HG03108 (cell line): ENCODE results near the gene SOCS3.

Experiments
- ATAC-seq: cut with Tn5 transposase; IDR thresholded peaks from one replicate; pipeline ENCODE4 v1.9.1; 2021; ENCODE audit warnings: moderate library complexity; ENCODE audit not compliant: unreplicated experiment

The SOCS3 gene, protein sequence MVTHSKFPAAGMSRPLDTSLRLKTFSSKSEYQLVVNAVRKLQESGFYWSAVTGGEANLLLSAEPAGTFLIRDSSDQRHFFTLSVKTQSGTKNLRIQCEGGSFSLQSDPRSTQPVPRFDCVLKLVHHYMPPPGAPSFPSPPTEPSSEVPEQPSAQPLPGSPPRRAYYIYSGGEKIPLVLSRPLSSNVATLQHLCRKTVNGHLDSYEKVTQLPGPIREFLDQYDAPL

DNA sequence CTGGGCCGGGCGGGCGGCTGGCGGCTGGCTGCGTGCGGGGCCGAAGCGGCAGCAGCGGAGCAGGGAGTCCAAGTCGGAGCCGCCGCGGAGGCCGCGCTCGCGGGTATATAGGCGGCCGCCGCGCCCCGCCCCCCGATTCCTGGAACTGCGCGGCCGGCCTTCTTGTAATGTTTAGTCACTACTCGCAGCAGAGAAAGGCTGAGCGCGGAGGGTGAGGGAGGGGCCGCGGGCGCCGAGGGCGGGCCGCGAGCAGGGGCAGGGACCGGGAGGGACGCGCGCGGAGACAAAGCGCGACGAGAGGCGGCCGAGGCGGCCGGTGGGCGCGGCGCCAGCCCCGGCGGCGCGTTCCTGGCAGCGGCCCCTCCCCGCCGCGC, at the start of gene SOCS3:
SOCS3 (minus strand) TSS at position 81 of the 374 bp plus-strand sequence. CDS start 982 bp downstream, outside the sequence.
- ATAC-seq, result peak; percentile 32

DNA sequence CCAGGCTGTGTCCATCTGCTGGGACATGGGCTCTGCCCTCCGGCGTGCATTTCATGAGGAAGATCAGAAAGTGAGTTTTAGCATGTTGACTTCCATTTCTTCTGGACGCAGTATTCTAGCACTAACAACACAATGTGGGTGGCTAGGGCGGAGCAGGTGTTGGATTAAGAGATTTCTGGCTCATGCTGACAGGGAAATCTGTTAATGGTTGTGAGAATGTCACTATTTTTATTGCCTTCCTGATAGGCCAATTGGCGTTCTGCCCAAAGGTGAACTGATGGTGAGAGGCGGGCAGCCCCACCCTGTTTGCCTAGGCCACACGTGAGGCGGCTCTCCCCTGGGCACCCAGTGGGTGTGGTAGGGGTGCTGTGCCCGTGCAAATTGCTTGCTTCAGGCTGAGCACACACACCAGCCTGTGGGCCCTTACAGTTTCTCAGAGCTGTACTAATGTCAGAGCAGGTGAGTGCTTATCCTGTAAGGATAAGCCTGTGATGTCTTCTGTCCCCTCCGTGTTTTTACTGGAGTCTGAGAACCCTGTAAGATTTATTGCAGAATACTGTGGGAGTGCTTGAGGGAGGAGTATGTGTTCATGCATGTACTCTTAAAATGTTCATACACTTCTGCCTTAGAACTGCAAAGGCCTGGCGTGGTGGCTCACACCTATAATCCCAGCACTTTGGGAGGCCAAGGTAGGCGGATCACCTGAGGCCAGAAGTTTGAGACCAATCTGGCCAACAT, 49.5 kb upstream of the SOCS3 start:
- no peak for ATAC-seq

DNA sequence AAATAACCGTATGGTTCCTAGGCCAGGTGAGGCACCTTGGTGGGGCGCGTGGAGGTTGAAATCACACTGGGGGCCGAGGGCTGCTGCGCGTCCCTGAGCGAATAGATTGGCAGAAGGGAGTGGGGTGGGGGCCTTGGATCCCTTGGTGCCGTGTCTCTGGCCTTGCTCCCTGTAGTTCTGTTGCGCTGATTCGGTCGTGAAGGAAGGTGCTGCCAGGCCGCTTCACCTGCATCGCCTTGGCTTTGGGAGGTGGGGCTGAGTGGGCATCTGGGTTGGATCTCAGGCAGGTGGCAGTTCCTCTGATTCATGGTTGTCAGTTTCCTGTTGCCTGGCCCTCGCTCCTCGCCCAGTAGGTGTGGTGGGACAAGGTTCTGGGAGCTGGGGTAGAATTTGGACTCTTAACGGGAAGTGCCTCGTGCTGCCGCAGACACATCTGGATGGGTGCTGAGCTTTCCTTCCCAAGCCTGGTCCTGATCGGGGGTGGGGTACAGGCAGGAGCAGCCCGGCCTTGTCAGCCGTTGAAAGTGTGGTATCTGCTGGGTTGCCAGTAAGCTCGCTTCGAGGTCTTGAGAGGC, 48.7 kb upstream of the SOCS3 start:
- no peak for ATAC-seq

- no peak for ATAC-seq
These were observed 47.6 kb upstream of the SOCS3 start for GRCh38 chr17:78407387-78408000.

GRCh38 chr17:78406920-78407319, 47.0 kb upstream of the SOCS3 start:
- no peak for ATAC-seq

- no peak for ATAC-seq
These were observed 46.5 kb upstream of the SOCS3 start for GRCh38 chr17:78406396-78406795.

- ATAC-seq, result no peak
These were observed 43.9 kb upstream of the SOCS3 start for GRCh38 chr17:78403822-78404221.

GRCh38 chr17:78401891-78402290, 42.0 kb upstream of the SOCS3 start:
- no peak for ATAC-seq

- ATAC-seq, result no peak
These were observed 41.4 kb upstream of the SOCS3 start for GRCh38 chr17:78401246-78401645.

- no peak for ATAC-seq
These were observed 40.8 kb upstream of the SOCS3 start for GRCh38 chr17:78400581-78401240.

DNA sequence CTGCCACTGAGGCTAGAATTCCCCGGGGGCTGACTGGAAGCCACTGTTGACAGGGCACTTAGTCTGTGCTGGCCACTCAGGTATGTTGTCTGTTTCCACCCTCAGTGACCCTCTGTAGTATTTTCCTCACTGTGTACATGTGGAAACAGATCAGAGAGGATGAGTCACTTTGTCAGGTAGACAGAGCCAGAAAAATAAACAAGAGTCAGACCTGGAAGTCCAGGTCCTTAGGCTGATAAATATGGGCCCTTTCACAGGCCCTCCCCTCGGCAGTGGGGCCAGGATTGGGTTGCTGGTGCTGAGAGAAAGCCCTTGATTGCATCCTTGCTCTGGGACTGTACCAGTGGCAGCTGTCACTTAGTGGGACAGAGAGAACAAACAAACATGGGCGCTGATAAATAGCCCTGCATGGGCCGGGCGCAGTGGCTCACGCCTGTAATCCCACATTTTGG, 39.8 kb upstream of the SOCS3 start:
- ATAC-seq, result no peak

GRCh38 chr17:78399028-78399692, 39.3 kb upstream of the SOCS3 start:
- no peak for ATAC-seq

DNA sequence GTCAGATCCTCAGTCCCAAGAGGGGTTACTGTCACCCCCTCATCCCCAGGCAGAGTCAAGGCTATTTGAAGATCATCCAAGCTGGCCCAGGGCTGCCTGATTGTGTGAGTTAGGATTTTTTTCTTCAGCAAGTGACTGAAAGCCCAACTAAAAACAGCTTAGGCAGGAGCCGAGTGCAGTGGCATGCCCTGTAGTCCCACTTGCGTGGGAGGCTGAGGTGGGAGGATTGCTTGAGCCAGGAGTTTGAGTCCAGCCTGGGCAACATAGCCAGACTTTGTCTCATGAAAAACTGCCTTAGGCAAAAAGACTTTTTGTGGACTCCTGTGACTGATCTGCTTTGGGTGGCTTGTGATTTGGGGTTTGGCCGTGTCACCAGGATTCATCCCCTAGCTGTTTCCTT, 38.5 kb upstream of the SOCS3 start:
- ATAC-seq, result no peak

DNA sequence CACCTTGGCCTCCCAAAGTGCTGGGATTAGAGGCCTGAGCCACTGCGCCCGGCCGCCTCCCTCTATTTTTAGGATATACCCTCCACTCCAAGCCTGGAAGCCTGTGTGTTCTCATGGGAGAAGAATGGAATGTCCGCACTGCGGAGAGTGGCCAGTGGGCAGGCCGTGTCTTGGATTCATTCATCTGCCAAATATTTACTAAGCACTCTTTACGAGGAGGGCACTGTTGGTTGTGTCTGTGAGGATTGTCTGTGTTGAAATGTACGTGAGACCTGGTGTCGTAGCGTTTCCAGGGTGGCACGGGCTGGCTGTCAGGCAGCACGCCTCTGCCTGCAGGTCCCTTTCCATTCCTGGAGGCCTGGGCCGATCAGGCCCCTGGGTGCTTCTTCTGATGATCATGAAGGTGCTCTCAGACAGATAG, 37.8 kb upstream of the SOCS3 start:
- ATAC-seq, result no peak

DNA sequence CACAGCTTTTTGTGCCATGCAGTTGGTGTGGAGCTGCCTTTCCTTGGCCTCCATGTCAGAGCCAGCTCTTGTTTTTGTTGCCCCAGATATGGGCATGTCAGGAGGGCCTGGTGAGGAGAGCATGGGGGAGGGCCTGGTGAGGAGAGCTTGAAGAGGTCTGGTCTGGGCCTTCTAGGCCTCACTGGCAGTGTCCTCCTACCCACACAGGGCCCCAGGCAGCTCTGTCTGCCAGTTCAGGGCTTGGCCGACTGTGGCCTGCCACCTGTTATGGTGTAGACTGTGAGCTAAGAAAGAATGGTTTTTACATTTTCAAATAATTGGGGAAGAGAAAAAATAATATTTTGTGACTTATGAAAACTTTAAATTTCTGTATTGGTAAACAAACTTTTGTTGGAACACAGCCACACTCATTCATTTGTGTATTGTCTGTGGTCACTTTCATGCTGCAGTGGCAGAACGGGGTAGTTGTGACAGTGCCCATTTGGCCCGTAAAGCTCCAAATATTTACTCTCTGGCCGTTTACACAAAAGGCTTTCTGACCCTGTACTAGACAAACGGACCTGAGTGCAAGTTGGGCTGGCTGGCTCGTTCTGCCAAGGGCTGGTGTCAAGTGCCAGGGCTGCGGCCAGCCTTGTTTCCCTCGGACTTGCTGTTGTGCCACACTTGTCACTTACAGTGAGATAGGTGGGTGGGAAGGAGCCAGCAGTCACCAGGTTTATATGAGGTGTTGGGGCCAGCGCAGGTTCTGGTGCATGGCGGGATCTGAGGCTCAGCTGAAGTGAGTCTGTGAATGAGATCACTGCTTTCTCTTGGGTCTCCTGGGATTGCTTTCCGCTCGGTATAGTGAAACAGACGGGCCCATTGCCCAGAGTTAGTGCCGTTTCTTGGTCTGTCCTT, 36.8 kb upstream of the SOCS3 start:
- no peak for ATAC-seq

GRCh38 chr17:78395155-78395554, 35.3 kb upstream of the SOCS3 start:
- ATAC-seq, result no peak

DNA sequence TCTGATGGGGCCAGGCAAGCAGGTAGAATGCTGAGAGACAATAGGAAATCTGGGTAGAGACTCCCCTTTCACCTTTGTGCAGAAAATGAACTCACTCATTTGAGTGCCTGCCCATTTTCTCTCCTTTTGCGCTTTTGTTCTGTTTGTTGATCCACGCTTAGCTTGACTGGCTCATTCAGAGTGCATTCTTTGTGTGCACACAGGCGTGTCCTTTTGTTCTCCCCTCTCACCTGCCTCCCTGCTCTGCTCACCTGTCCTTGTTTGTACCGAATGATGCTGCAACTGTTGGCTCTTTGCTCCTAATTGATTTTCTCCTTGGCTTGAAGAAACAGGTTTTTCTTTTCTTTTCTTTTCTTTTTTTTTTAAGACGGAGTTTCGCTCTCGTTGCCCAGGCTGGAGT, 34.3 kb upstream of the SOCS3 start:
- no peak for ATAC-seq

- ATAC-seq, result no peak
These were observed 33.7 kb upstream of the SOCS3 start for GRCh38 chr17:78393575-78393974.

- ATAC-seq, result no peak
These were observed 32.4 kb upstream of the SOCS3 start for GRCh38 chr17:78392295-78392694.

DNA sequence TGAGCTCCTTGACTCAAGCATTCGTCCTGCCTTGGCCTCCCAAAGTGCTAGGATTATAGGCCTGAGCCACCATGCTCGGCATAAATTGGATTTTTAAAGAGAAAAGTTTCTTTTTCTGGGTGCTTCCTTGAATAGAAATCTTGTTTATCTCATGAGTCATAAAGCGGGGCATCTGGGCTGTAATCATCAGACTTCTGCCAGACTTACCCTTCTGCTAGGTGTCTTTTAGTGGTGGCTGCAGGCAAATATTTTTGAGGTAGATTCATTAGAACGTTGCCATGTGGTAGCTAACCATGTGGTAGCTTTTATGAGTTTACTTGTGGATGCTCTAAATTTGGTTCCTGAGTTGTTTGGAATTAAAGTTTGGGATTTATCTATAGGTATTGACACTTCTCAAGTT, 32.0 kb upstream of the SOCS3 start:
- ATAC-seq, result no peak
